SK-N-SH (cell line): ENCODE results near the gene NLRC4. TPM values are rescaled to one million over a fixed set of nuclear protein-coding genes. Genes with fewer than 3 reads are reported as not detected.
"Not testable (repeated sequence)": the region's sequence is repeated elsewhere in the genome, so short reads cannot be mapped to it uniquely, and the experiment has no call there.

Experiments used
- CTCF ChIA-PET: fragments of 300-600, 350-600 bp; formaldehyde crosslinking; extraction: SDS; loops from one replicate; lab custom pipeline; 2021; lab: Yijun Ruan, JAX
- POLR2A ChIA-PET: fragments of 350-600 bp; sonication (Branson Sonifier 250); formaldehyde crosslinking; extraction: SDS; loops from one replicate; lab custom pipeline; 2020; ENCODE audit warnings: antibody characterized with exemption, inconsistent platforms; lab: Yijun Ruan, JAX
- DNase-seq: peaks from one replicate; pipeline ENCODE4 v3.0.0; 2012
- H2AFZ ChIP-seq: fragments of 200-600 bp; sonication (generic); 2 replicates; pipeline ENCODE4 v1.8.1; 2016; ENCODE audit warnings: antibody characterized with exemption, mild to moderate bottlenecking, low read depth
- H3F3A ChIP-seq: fragments of 200-600 bp; sonication (generic); replicated peaks from 2 replicates; pipeline ENCODE3; 2016; ENCODE audit warnings: antibody characterized with exemption, mild to moderate bottlenecking; ENCODE audit not compliant: insufficient read depth
- H3K27ac ChIP-seq, 2 experiments: fragments of 200-500 bp in 1 of 2; fragments of 200-600 bp in 1 of 2; sonication (Bioruptor generic) in 1 of 2; sonication (generic), shearing (Covaris generic) in 1 of 2; 2 replicates each; pipeline versions ENCODE4 v1.5.1 to v1.6.1; 2014 to 2016; ENCODE audit warnings: low read depth in 2 of 2, inconsistent platforms in 1 of 2, low read length in 1 of 2, mild to moderate bottlenecking in 1 of 2, mixed read lengths in 1 of 2
- H3K27me3 ChIP-seq: fragments of 200-600 bp; sonication (generic), shearing (Covaris generic); 2 replicates; pipeline ENCODE4 v1.6.1; 2016; ENCODE audit warnings: mixed run types; ENCODE audit not compliant: insufficient read depth
- H3K36me3 ChIP-seq, 2 experiments: fragments of 200-500 bp in 1 of 2; fragments of 200-600 bp in 1 of 2; sonication (Bioruptor generic) in 1 of 2; sonication (generic) in 1 of 2; replicated peaks in 1 of 2; 2 replicates each; pipeline versions ENCODE3 to v1.5.1; 2014 to 2016; ENCODE audit warnings: low read length in 1 of 2, mild to moderate bottlenecking in 1 of 2; ENCODE audit not compliant: insufficient read depth in 2 of 2, control insufficient read depth in 1 of 2
- H3K4me1 ChIP-seq, 2 experiments: fragments of 200-500 bp in 1 of 2; fragments of 200-600 bp in 1 of 2; sonication (Bioruptor generic) in 1 of 2; sonication (generic), shearing (Covaris generic) in 1 of 2; 2 replicates each; pipeline versions ENCODE4 v1.5.1 to v1.6.1; 2014 to 2016; ENCODE audit warnings: low read depth in 1 of 2, low read length in 1 of 2, mixed run types in 1 of 2; ENCODE audit not compliant: insufficient read depth in 2 of 2, control insufficient read depth in 1 of 2
- H3K4me2 ChIP-seq: fragments of 200-600 bp; sonication (generic), shearing (Covaris generic); 2 replicates; pipeline ENCODE4 v1.6.1; 2017; ENCODE audit warnings: mixed run types
- H3K4me3 ChIP-seq, 2 experiments: fragments of 200-500 bp in 1 of 2; fragments of 200-600 bp in 1 of 2; sonication (Bioruptor generic) in 1 of 2; sonication (generic), shearing (Covaris generic) in 1 of 2; 2 replicates each; pipeline versions ENCODE4 v1.5.1 to v1.8.1; 2014 to 2016; ENCODE audit warnings: low read depth in 2 of 2, inconsistent platforms in 1 of 2, low read length in 1 of 2, mild to moderate bottlenecking in 1 of 2, mixed read lengths in 1 of 2, moderate library complexity in 1 of 2
- H3K79me2 ChIP-seq: fragments of 200-600 bp; sonication (generic); 2 replicates; pipeline ENCODE4 v1.8.1; 2017; ENCODE audit warnings: mild to moderate bottlenecking; ENCODE audit not compliant: insufficient read depth
- H3K9ac ChIP-seq: fragments of 200-600 bp; sonication (generic); 2 replicates; pipeline ENCODE4 v1.6.1; 2017; ENCODE audit warnings: mixed run types
- H3K9me2 ChIP-seq: fragments of 200-600 bp; sonication (generic); 2 replicates; pipeline ENCODE4 v1.6.1; 2017; ENCODE audit warnings: mixed run types
- H3K9me3 ChIP-seq: fragments of 200-600 bp; sonication (generic); 2 replicates; pipeline ENCODE4 v1.6.1; 2017; ENCODE audit warnings: mixed run types, mild to moderate bottlenecking, moderate library complexity
- H4K20me1 ChIP-seq: fragments of 200-600 bp; sonication (generic); 2 replicates; pipeline ENCODE4 v1.6.1; 2017; ENCODE audit warnings: mild to moderate bottlenecking, mixed run types; ENCODE audit not compliant: insufficient read depth
- EZH2phosphoT487 ChIP-seq: fragments of 200-600 bp; sonication (generic); IDR thresholded peaks from 2 replicates; pipeline ENCODE4 v1.6.1; 2017; ENCODE audit warnings: low read depth, mixed run types, mild to moderate bottlenecking, antibody characterized with exemption, moderate library complexity, borderline replicate concordance
- MXI1 ChIP-seq: IDR thresholded peaks from 2 replicates; pipeline ENCODE4 v1.6.1; 2012; ENCODE audit warnings: mild to moderate bottlenecking, low read depth, low read length, improper control_type of control experiment
- NFIC ChIP-seq: IDR thresholded peaks from 2 replicates; pipeline ENCODE4 v1.4.0; 2012; ENCODE audit warnings: borderline replicate concordance
- PBX3 ChIP-seq: IDR thresholded peaks from 2 replicates; pipeline ENCODE4; 2012
- RFX5 ChIP-seq: IDR thresholded peaks from 2 replicates; pipeline ENCODE4 v1.6.1; 2012; ENCODE audit warnings: mild to moderate bottlenecking, improper control_type of control experiment, low read length
- TAF1 ChIP-seq: IDR thresholded peaks from 2 replicates; pipeline ENCODE4 v1.6.1; 2012; ENCODE audit warnings: low read depth, mild to moderate bottlenecking, low read length, moderate library complexity, borderline replicate concordance
- TCF12 ChIP-seq: IDR thresholded peaks from 2 replicates; pipeline ENCODE4 v1.4.0; 2012
- WGBS: methylation state at CpG from one replicate; pipeline ENCODE4 v1.1.6; 2017; ENCODE audit warnings: low lambda C conversion rate; 5-methylcytosine and 5-hydroxymethylcytosine counted together
- polyA plus RNA-seq, 3 experiments: library from polyadenylated mRNA; depleted of rRNA; stranded (reverse); fragments of >200 nt; gene quantifications; 2 replicates each; pipeline ENCODE4 v1.2.3, GENCODE V29; 2012
- TF ChIP-seq, protein P1 (sequence below): IDR thresholded peaks from 2 replicates; pipeline ENCODE4 v1.4.0; 2012; ENCODE audit warnings: low read depth, borderline replicate concordance
- TF ChIP-seq, protein P2 (sequence below): fragments of 200-600 bp; sonication (generic); IDR thresholded peaks from 2 replicates; pipeline ENCODE4 v1.6.1; 2017; ENCODE audit warnings: antibody characterized with exemption, mild to moderate bottlenecking, moderate library complexity

The NLRC4 gene
- polyA plus RNA-seq, 1 of the 3 experiments (the other 2 are of a cell fraction): not detected

- ChIA-PET POLR2A (no interaction called here), CTCF (no interaction called here)
- TF ChIP-seq TCF12: no peak
- TF ChIP-seq MXI1: no peak
- TF ChIP-seq, protein P1, sequence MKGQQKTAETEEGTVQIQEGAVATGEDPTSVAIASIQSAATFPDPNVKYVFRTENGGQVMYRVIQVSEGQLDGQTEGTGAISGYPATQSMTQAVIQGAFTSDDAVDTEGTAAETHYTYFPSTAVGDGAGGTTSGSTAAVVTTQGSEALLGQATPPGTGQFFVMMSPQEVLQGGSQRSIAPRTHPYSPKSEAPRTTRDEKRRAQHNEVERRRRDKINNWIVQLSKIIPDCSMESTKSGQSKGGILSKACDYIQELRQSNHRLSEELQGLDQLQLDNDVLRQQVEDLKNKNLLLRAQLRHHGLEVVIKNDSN: no peak
- TF ChIP-seq EZH2phosphoT487: no peak
- TF ChIP-seq RFX5: no peak
- TF ChIP-seq, protein P2, sequence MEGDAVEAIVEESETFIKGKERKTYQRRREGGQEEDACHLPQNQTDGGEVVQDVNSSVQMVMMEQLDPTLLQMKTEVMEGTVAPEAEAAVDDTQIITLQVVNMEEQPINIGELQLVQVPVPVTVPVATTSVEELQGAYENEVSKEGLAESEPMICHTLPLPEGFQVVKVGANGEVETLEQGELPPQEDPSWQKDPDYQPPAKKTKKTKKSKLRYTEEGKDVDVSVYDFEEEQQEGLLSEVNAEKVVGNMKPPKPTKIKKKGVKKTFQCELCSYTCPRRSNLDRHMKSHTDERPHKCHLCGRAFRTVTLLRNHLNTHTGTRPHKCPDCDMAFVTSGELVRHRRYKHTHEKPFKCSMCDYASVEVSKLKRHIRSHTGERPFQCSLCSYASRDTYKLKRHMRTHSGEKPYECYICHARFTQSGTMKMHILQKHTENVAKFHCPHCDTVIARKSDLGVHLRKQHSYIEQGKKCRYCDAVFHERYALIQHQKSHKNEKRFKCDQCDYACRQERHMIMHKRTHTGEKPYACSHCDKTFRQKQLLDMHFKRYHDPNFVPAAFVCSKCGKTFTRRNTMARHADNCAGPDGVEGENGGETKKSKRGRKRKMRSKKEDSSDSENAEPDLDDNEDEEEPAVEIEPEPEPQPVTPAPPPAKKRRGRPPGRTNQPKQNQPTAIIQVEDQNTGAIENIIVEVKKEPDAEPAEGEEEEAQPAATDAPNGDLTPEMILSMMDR: no peak
- no peak for TF ChIP-seq TAF1
- no peak for TF ChIP-seq PBX3
- no peak for TF ChIP-seq NFIC
- Histone ChIP-seq H3K4me3 (no peak overlapping the region), H3K9ac (no peak overlapping the region), H3K9me2 (no peaks in the 10 kb centered on the region), H3K27ac (no peak overlapping the region), H2AFZ (no peak overlapping the region), H3K4me2 (no peak overlapping the region), H3F3A (peaks cover 5% of the 10 kb centered on the region), H3K9me3 (no peaks in the 10 kb centered on the region), H3K79me2 (no peaks in the 10 kb centered on the region), H4K20me1 (no peaks in the 10 kb centered on the region), H3K27me3 (no peaks in the 10 kb centered on the region), H3K4me1 (no peaks in the 10 kb centered on the region), H3K36me3 (peaks cover 24 to 30% of the 10 kb centered on the region in 2 experiments)
- no peak for DNase-seq
- WGBS: 94% methylated on average over 7 of the region's 7 CpGs
These were observed 53.8 kb downstream of the NLRC4 start for GRCh38 chr2:32210767-32211408.

- H3K9me3 ChIP-seq, H3K27me3 ChIP-seq, H3K27ac ChIP-seq, H3K9ac ChIP-seq, H2AFZ ChIP-seq, CTCF ChIA-PET, H3K4me3 ChIP-seq, H3K9me2 ChIP-seq, DNase-seq, H3K4me1 ChIP-seq, H3F3A ChIP-seq, H4K20me1 ChIP-seq, H3K79me2 ChIP-seq, H3K4me2 ChIP-seq, POLR2A ChIA-PET: not testable (repeated sequence)
- 98% methylated on average over 3 of the region's 3 CpGs for WGBS
- peaks cover 40 to 48% of the 10 kb centered on the region in 2 experiments for H3K36me3 ChIP-seq
These were observed 61.3 kb downstream of the NLRC4 start for GRCh38 chr2:32203428-32203827.
